Medulla oblongata (tissue), 1 donor: ENCODE measurements around the gene ATP2B2.

Experiments used
- DNase-seq: peaks from one replicate; pipeline ENCODE4 v3.0.0-alpha.2; 2015; ENCODE audit errors: extremely low spot score

Gene ATP2B2

DNA sequence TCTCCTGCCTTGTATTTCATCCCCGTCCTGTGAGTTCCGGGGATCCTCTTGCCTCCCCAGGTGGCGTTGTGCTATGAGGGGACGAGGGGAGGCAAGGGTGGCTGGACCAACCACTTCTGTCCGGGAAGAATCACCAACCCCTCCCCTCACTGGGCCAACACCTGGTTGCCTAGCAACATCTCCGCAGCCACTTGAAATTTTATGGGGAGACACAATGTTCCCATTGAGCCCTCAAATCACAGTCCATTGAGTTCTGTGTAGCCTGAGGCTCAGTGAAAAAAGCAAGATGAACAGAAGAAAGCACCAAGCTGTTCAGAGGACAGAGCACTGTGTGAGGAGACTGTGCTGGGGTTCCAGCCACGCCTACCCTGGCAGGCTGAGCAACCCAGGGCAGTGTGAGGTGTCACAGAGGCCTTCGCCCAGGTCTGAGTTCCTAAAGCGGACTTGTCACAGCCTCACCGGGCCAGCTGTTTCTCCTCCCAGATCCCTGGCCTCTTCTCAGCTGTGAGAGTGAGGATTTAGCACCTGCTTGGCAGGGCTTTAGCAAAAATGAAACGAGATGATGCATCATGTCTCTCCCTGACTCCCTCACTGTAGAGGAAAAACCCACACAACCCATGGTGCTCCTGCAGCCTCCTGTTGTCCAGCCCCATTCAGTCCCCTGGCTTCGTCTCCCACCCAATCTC is 76.8 kb downstream of the ATP2B2 start:
- no peak for DNase-seq

- DNase-seq: no peak
These were observed 78.8 kb downstream of the ATP2B2 start for GRCh38 chr3:10426346-10427220.

DNA sequence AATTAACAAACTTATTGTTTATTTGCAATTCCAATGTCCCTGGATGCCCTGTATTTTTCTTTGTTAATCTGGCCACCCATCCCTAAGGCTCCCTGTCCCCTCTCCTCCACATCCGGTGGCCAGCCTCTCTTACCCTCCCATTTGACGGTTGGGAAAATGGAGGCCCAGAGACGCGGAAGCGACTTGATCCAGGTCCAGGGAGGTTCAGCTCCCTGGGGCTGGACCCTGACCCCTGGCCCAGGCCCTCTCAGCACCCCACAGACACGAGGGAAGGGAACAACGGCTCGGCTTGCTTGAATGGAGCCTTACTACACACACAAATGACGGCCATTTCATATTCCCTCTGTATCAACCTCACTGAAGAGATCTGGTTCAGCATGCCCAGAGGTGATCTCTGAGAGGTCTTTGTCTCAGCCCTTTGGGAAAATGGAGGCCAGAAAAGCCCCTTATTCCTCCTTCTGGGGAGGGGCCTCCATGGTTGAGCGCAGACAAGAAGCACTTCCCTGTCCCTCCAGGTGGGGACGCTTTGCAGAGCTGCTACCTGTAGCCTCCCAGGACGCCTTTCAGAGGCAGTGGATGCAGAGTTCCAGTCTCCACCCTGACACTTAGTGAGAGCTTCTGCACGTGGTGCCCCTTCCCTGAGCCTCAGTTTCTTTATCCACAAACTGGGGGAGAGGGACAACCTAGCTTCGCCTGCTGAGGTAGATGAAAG is 82.1 kb downstream of the ATP2B2 start:
- DNase-seq: no peak

GRCh38 chr3:10421996-10422395 is 83.4 kb downstream of the ATP2B2 start:
- DNase-seq: no peak

- no peak for DNase-seq
These were observed 84.5 kb downstream of the ATP2B2 start for GRCh38 chr3:10420745-10421475.

- no peak for DNase-seq
These were observed 85.7 kb downstream of the ATP2B2 start for GRCh38 chr3:10419637-10420232.

DNA sequence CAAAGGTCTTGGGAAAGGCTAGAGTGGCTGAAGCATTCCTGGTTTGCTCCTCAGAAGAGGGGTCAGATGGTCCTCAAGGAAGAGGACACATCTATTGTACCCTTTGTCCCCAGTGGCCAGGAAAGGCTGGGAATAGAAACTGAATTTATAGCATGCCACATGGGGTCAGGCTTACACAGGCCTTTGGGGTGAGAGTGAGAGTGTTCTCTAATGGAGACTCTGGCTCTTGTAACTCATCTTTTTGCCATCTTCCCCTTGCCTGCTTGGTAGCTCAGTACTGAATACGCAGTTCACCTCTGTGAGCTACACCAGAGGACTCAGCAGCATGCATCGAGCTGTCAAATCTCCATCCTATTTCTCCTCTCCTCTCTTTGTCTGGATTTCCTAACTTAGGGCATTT is 87.5 kb downstream of the ATP2B2 start:
- DNase-seq: no peak

GRCh38 chr3:10416730-10417300 is 88.6 kb downstream of the ATP2B2 start:
- DNase-seq: no peak

GRCh38 chr3:10413041-10413440 is 92.3 kb downstream of the ATP2B2 start:
- DNase-seq: no peak

DNA sequence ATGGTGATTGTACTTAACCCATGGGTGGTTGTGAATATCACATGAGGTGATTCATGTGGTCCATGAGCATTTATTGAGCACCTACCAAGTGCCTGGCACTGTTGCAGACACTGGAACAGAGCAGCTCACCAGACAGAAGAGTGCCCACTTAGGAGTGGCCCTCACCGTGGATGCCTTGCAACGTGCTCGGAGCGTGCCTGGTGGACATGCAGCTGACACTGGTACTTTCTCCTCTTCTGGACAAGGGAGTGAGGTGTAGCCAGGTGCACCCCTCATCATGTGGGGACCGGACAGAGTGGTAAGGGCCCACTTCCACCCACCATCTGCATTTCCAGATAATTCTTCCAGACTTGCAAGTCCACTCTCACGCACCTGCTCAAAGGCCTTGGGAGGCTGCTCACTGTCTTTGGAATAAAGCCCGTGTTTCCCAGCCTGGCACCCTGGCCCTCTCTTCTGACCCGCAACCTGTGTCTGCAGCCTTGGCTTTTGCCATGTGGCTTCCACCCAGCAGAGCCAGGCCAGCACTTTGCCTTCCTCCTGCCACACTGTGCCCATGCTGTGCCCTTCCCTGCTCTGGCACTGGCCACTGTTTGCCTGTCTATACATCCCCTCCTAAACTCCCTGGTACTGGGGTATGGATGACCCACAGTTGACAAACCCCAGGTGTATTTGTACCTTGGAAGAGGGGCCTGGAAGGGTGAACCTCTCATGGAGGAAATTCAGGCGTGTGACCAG is 93.6 kb downstream of the ATP2B2 start:
- no peak for DNase-seq

DNA sequence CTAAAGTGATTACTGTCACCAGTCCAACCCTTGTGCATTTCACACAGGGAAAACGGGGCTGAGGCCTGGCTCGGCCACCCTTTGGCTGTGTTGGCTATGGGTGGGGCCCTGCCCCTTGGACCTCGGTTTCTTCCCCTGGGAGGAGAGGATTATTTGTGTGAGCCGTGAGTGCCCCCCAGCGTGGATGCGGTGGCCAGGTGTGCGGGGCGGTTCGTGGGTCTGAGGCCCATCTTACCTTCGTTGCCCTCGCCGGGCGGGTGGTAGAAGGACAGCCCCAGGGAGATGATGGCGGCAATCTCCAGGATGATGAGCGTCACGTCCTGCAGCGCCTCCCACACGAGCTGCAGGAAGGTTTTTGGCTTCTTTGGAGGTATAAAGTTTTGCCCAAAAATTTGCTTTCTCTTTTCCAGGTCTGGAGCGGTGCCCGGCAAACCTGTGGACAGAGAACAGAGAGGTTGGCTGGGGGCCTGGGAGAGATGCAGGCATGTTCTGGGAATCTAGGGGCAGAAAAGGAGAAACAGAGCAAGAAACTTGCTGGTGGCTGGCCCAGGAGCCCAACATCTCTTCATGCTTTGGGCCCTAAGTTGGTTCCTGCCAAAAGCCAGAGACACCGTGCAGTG is 94.9 kb downstream of the ATP2B2 start:
- DNase-seq: no peak

GRCh38 chr3:10408680-10409079 is 96.7 kb downstream of the ATP2B2 start:
- no peak for DNase-seq

DNA sequence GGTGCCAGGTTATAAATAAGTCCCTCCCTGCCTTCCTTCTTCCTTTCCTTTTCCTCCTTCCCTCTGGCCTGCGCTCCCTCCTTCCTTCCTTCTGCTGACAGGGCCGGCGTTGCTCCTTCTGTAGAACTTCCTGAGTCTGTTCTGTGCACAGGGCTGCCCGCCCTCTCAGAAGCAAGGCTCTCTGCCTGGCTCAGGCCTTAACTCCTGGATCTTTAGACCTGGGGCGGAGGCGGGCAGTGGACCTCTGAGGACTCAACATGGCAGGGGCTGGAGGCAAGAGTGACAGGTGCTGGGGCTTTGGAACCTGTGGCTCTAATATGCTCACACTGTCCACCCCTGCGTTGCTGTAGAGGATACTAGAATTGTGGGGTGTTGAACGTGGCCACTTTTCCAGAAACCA is 98.0 kb downstream of the ATP2B2 start:
- DNase-seq: no peak

- no peak for DNase-seq
These were observed 99.0 kb downstream of the ATP2B2 start for GRCh38 chr3:10406414-10406813.

- no peak for DNase-seq
These were observed 99.6 kb downstream of the ATP2B2 start for GRCh38 chr3:10405816-10406215.

DNA sequence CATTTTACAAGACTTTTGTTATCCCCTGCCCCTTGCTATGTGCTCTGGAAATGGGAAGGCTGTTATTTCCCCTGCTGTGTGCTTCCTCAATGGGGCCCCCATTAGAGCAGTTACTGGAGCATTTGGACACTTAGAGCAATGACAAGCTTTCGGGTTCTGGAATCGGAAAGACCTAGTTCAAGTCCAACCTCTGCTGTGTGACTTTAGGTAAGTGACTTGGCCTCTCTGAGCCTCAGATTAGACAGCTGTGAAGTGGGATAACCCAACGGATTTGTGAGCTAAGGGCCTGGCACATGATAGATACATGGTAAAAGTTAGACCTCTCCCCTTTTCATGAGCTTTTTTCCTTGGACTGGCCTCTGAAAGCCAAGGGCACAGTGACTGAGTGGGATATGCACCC is 100.5 kb downstream of the ATP2B2 start:
- DNase-seq: no peak

GRCh38 chr3:10404377-10404776 is 101.0 kb downstream of the ATP2B2 start:
- no peak for DNase-seq

- no peak for DNase-seq
These were observed 103.2 kb downstream of the ATP2B2 start for GRCh38 chr3:10401990-10402761.
